ENCODE results near the gene NFIX. TPM values are rescaled to one million over a fixed set of nuclear protein-coding genes. Genes with fewer than 3 reads are reported as not detected.

Gene NFIX
- total RNA-seq, 4 donors from 2014 or later = 126 to 223 (median 176) TPM

DNA sequence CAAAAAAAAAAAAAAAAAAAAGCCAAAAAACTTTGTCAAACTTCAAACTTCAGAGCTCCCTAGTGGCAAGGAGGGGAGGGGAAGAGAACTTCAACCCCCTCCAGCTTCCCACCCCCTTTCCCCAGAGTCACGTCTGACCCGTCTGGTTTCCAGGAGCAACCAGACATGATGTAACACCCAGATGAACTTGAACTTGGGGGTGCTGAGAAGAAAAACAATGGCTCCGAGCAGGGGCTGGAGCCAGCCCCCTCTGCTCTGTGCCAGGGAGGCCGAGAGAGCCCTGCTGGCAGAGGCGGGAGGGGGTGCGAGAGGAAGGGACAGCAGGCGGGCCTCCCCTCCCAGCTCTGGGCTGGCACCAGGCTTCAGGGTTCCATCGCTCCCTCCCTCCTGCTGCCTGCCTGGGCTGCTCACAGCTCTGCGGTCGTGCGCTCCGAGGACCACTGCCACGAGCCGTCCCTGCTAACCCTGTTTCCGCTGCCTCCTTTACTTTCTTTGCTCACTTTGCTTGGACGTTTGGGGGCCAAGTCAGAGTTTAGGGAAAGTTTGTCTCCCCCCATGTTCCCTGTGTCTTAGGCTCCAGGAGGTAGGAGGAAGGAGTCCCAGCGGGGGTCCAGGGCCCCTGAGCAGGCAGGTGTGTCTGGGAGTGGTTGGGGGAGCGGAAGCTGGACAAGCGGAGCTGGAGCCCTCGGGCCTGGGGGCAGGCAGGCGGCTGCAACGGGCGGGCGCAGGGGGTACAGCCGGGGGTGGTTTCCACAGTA, 96.3 kb downstream of the NFIX start:
- peaks cover 70% of the 10 kb centered on the region for H3K4me1 ChIP-seq
- H3K36me3 ChIP-seq = peaks cover 31% of the 10 kb centered on the region
- no peak for TF ChIP-seq POLR2A (IDR thresholded peaks at IDR 0.05)
- TF ChIP-seq POLR2AphosphoS5 (IDR thresholded peaks at IDR 0.05) = no peak
- TF ChIP-seq, protein P1, sequence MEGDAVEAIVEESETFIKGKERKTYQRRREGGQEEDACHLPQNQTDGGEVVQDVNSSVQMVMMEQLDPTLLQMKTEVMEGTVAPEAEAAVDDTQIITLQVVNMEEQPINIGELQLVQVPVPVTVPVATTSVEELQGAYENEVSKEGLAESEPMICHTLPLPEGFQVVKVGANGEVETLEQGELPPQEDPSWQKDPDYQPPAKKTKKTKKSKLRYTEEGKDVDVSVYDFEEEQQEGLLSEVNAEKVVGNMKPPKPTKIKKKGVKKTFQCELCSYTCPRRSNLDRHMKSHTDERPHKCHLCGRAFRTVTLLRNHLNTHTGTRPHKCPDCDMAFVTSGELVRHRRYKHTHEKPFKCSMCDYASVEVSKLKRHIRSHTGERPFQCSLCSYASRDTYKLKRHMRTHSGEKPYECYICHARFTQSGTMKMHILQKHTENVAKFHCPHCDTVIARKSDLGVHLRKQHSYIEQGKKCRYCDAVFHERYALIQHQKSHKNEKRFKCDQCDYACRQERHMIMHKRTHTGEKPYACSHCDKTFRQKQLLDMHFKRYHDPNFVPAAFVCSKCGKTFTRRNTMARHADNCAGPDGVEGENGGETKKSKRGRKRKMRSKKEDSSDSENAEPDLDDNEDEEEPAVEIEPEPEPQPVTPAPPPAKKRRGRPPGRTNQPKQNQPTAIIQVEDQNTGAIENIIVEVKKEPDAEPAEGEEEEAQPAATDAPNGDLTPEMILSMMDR (IDR thresholded peaks at IDR 0.05) = no peak
- no peak for TF ChIP-seq EP300 (IDR thresholded peaks at IDR 0.05)
- peak overlapping the region; percentile 70 for H3K27ac ChIP-seq
- no peaks in the 10 kb centered on the region for H3K9me3 ChIP-seq
- no peaks in the 10 kb centered on the region for H3K27me3 ChIP-seq
- no peak for DNase-seq (ENCODE audit: low spot score in 2 of 2)
- WGBS = 47% methylated on average over 22 of the region's 25 CpGs
- no peak overlapping the region for H3K4me3 ChIP-seq

- DNase-seq (ENCODE audit: low spot score in 2 of 2) = no peak
- TF ChIP-seq, protein P1 (IDR thresholded peaks at IDR 0.05) = no peak
- TF ChIP-seq POLR2AphosphoS5 (IDR thresholded peaks at IDR 0.05) = no peak
- no peak for TF ChIP-seq EP300 (IDR thresholded peaks at IDR 0.05)
- no peak for TF ChIP-seq POLR2A (IDR thresholded peaks at IDR 0.05)
- H3K4me3 ChIP-seq = no peak overlapping the region
- H3K36me3 ChIP-seq = peaks cover 26% of the 10 kb centered on the region
- H3K4me1 ChIP-seq = peaks cover 76% of the 10 kb centered on the region
- H3K27ac ChIP-seq = peak overlapping the region; percentile 70
- no peaks in the 10 kb centered on the region for H3K9me3 ChIP-seq
- no peaks in the 10 kb centered on the region for H3K27me3 ChIP-seq
- 50% methylated on average over 2 of the region's 2 CpGs for WGBS
Observed at GRCh38 chr19:13092158-13092543, 96.9 kb downstream of the NFIX start.

- WGBS = 34% methylated on average over 9 of the region's 14 CpGs
- peaks cover 82% of the 10 kb centered on the region for H3K4me1 ChIP-seq
- no peak for DNase-seq (ENCODE audit: low spot score in 2 of 2)
- peaks cover 22% of the 10 kb centered on the region for H3K36me3 ChIP-seq
- no peaks in the 10 kb centered on the region for H3K27me3 ChIP-seq
- H3K9me3 ChIP-seq = no peaks in the 10 kb centered on the region
- TF ChIP-seq EP300 (IDR thresholded peaks at IDR 0.05) (no peak), POLR2A (IDR thresholded peaks at IDR 0.05) (no peak), POLR2AphosphoS5 (IDR thresholded peaks at IDR 0.05) (no peak)
- TF ChIP-seq, protein P1 (IDR thresholded peaks at IDR 0.05) = no peak
- H3K4me3 ChIP-seq = no peak overlapping the region
- H3K27ac ChIP-seq = peak overlapping the region; percentile 70
Observed at GRCh38 chr19:13092606-13093235, 97.4 kb downstream of the NFIX start.

DNA sequence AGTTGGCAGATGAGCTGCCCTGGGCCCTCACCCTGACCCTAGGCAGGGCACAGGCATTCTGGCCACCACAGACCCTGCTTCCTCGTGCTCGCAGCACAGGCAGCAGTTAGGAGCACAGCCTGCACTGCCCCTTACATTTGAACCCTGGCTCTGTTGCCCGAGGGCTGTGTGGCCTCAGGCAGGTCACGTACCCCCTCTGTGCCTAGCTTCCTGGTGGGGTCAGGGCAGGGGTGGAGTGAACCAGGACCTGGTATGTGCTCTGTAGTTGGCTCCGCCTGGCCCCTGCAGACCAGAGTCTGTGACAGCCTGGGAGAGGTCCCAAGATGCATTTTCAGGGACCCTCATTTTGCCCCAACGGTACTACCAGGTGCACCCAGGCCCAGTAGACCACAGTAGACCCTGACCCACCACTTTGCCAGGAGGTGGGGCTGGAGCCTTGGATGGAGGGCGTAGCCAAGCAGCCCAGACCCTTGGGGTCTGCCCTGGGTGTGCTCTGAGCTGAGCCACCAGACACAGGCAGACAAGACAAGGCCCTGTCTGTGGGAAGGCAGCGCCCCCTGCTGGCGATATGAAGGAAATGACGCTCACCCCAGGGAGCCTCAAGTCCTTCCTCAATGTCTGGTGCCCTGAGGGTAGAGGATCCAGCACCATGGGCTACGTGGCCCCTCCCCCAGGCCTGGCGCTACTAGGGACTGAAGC, 98.3 kb downstream of the NFIX start:
- H3K27ac ChIP-seq = peak overlapping the region; percentile 70
- H3K4me1 ChIP-seq = peaks cover 90% of the 10 kb centered on the region
- peak; percentile 93 to 95 for DNase-seq (ENCODE audit: low spot score in 2 of 2)
- H3K9me3 ChIP-seq = no peaks in the 10 kb centered on the region
- WGBS = 58% methylated on average over 8 of the region's 12 CpGs
- H3K36me3 ChIP-seq = peaks cover 22% of the 10 kb centered on the region
- TF ChIP-seq, protein P1 (IDR thresholded peaks at IDR 0.05) = peak; percentile 86 to 93
- no peak for TF ChIP-seq EP300 (IDR thresholded peaks at IDR 0.05)
- TF ChIP-seq POLR2A (IDR thresholded peaks at IDR 0.05) = no peak
- H3K4me3 ChIP-seq = no peak overlapping the region
- H3K27me3 ChIP-seq = no peaks in the 10 kb centered on the region

GRCh38 chr19:13094106-13094504, 98.8 kb downstream of the NFIX start:
- H3K9me3 ChIP-seq = no peaks in the 10 kb centered on the region
- no peak for TF ChIP-seq POLR2AphosphoS5 (IDR thresholded peaks at IDR 0.05)
- no peak for TF ChIP-seq POLR2A (IDR thresholded peaks at IDR 0.05)
- TF ChIP-seq, protein P1 (IDR thresholded peaks at IDR 0.05) = peak in 1 of 2 donors; percentile 1
- TF ChIP-seq EP300 (IDR thresholded peaks at IDR 0.05) = no peak
- DNase-seq (ENCODE audit: low spot score in 2 of 2) = no peak
- WGBS = 49% methylated on average over 5 of the region's 5 CpGs
- no peak overlapping the region for H3K4me3 ChIP-seq
- H3K4me1 ChIP-seq = peaks cover 95% of the 10 kb centered on the region
- no peaks in the 10 kb centered on the region for H3K27me3 ChIP-seq
- H3K36me3 ChIP-seq = peaks cover 22% of the 10 kb centered on the region
- no peak overlapping the region for H3K27ac ChIP-seq
